ENCODE results near the gene B4GALT6. TPM values are rescaled to one million over a fixed set of nuclear protein-coding genes. Genes with fewer than 3 reads are reported as not detected.

Gene B4GALT6
- total and polyA plus RNA-seq, 10 of the 15 experiments (the other 5 are each of a cell fraction or from before 2014, with no cell fraction given) = 11.9 to 47.4 (median 18.0) TPM

DNA sequence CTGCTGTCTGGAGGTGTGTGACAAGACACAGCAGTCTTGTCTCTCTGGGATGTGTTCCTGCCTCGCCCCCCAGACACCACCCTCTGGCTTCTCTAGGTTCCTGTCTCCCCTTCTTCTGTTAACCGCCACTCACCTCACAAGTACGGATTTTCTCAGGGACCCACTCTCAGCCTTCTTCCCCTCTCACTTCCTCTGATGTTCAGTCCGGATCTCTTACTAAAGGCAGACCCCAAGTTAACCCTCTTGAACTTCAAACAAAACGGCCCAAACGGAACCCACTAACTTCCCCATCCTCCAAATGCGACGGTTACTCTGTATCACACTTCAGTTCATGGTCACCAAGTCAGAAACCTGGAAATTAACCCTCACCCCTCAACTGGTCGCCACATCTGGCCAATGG lies 32.0 kb downstream of the B4GALT6 start:
- ChIA-PET SMC1A (ENCODE audit: uncharacterized antibody, unreplicated experiment) (interaction anchor here (1.0 to 10.7 kb wide), 5 partner anchors 10 to 42 kb away, joined by 4 to 169 read pairs (median 6); partner anchors contain the start of gene B4GALT6), POLR2A (interaction anchor here (0.7 to 4.3 kb wide), 8 partner anchors 9 to 478 kb away, joined by 3 to 28 read pairs (median 4); no protein-coding TSS in a partner anchor), CTCF (interaction anchor here (1.0 to 10.0 kb wide), 2 partner anchors 29 to 71 kb away, joined by 3 to 135 read pairs; partner anchors contain the start of gene B4GALT6), RAD21 (ENCODE audit: unreplicated experiment) (interaction anchor here (2.2 to 11.8 kb wide), 2 partner anchors 17 to 29 kb away, joined by 10 to 168 read pairs; partner anchors contain the start of gene B4GALT6)
- Histone ChIP-seq H2AFZ (ENCODE audit: control insufficient read depth, low read depth, low read length) (peak overlapping the region; percentile 67), H3K27me3 (replicated peaks in 1 of 2; ENCODE audit: control insufficient read depth in 2 of 2, insufficient read depth in 2 of 2, low read length in 1 of 2) (no peaks in the 10 kb centered on the region), H3K4me2 (ENCODE audit: control insufficient read depth, insufficient read depth) (peak overlapping the region; percentile 53), H3K4me1 (ENCODE audit: control insufficient read depth, insufficient read depth, low read length) (peaks cover 56% of the 10 kb centered on the region), H3K9ac (ENCODE audit: control insufficient read depth, insufficient read depth, low read length) (peak overlapping the region; percentile 47; the same call in 1 of the 2 replicates), H3K79me2 (ENCODE audit: control insufficient read depth, insufficient read depth, low read length) (peaks cover 52% of the 10 kb centered on the region), H3K9me3 (replicated peaks; ENCODE audit: control insufficient read depth, insufficient read depth, low read length) (no peaks in the 10 kb centered on the region), H3K4me3 (peak overlapping the region; percentile 26; the same call in 1 of the 2 replicates), H4K20me1 (ENCODE audit: control insufficient read depth, insufficient read depth) (no peaks in the 10 kb centered on the region), H3K27ac (ENCODE audit: control insufficient read depth, insufficient read depth) (peak overlapping the region; percentile 76), H3K36me3 (ENCODE audit: control insufficient read depth in 2 of 2, insufficient read depth in 2 of 2, low read length in 1 of 2) (no peaks in the 10 kb centered on the region; a peak in 1 of 4 replicates)
- FAIRE-seq (no peak), DNase-seq (ENCODE audit: low read depth, low spot score) (no peak), ATAC-seq (peak; percentile 5)
- intact Hi-C loops (cut with micrococcal nuclease; ENCODE audit: unreplicated experiment) (loop anchor here (10.0 kb wide), 1 partner anchor 388 kb away; no protein-coding TSS in a partner anchor), in situ Hi-C loops (cut with MboI) (no loop called here)
- 71% methylated on average over 9 of the region's 9 CpGs for WGBS (ENCODE audit: insufficient coverage, insufficient replicate concordance, low lambda C conversion rate, missing lambda C conversion rate)
- TF ChIP-seq EED (IDR thresholded peaks at IDR 0.05; ENCODE audit: low read depth) (peak; percentile 58), MTA2 (IDR thresholded peaks at IDR 0.05; ENCODE audit: low read depth) (0 out of 2 replicates have a peak, but pooled peaks have one; percentile 20), DPF2 (IDR thresholded peaks at IDR 0.05) (0 out of 2 replicates have a peak, but pooled peaks have one; percentile 11), HDGF (IDR thresholded peaks at IDR 0.05) (no peak), SPI1 (IDR thresholded peaks at IDR 0.05; ENCODE audit: borderline replicate concordance, insufficient read depth, low read depth, low read length) (peak; percentile 60; the same call in 1 of the 2 replicates), HDAC6 (IDR thresholded peaks at IDR 0.05; ENCODE audit: unreplicated experiment) (no peak), EP300 (IDR thresholded peaks at IDR 0.05; ENCODE audit: borderline replicate concordance in 1 of 2, control insufficient read depth in 1 of 2, low read depth in 2 of 2, low read length in 2 of 2) (0 out of 4 replicates have a peak, but pooled peaks of 1 of the 2 experiments have one; percentile 8), SMARCA5 (IDR thresholded peaks at IDR 0.05) (0 out of 2 replicates have a peak, but pooled peaks have one; percentile 27), RUNX3 (IDR thresholded peaks at IDR 0.05; ENCODE audit: low read length) (peak; percentile 51), BHLHE40 (IDR thresholded peaks at IDR 0.05; ENCODE audit: borderline replicate concordance in 1 of 2, low read depth in 2 of 2, low read length in 1 of 2) (no peak), ETV6 (conservative IDR thresholded peaks at IDR 0.05 in 1 of 2, IDR thresholded peaks at IDR 0.05 in 1 of 2; ENCODE audit: borderline replicate concordance in 1 of 2, low read depth in 1 of 2) (peak in 1 of 2 experiments; percentile 68; a peak in 2 of 4 replicates), IKZF2 (IDR thresholded peaks at IDR 0.05) (peak in 1 of 2 experiments; percentile 37; a peak in 2 of 4 replicates)
- TF ChIP-seq, protein P1, sequence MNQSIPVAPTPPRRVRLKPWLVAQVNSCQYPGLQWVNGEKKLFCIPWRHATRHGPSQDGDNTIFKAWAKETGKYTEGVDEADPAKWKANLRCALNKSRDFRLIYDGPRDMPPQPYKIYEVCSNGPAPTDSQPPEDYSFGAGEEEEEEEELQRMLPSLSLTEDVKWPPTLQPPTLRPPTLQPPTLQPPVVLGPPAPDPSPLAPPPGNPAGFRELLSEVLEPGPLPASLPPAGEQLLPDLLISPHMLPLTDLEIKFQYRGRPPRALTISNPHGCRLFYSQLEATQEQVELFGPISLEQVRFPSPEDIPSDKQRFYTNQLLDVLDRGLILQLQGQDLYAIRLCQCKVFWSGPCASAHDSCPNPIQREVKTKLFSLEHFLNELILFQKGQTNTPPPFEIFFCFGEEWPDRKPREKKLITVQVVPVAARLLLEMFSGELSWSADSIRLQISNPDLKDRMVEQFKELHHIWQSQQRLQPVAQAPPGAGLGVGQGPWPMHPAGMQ (IDR thresholded peaks at IDR 0.05; ENCODE audit: borderline replicate concordance) = no peak
- BruUV-seq (replicated peaks) = no TSS peak
